Hepatocyte (in vitro differentiated cells): Measurements from ENCODE around the gene GDPD3.

Experiments
- EZH2 ChIP-seq: fragments of 200-600 bp; sonication (generic); IDR thresholded peaks from 2 replicates; pipeline ENCODE4 v1.6.1; 2016; ENCODE audit warnings: antibody characterized with exemption, mild to moderate bottlenecking, borderline replicate concordance
- EZH2phosphoT487 ChIP-seq: fragments of 200-600 bp; sonication (generic); IDR thresholded peaks from one replicate; pipeline ENCODE4 v1.6.1; 2018; ENCODE audit warnings: antibody characterized with exemption, mild to moderate bottlenecking, low read depth, moderate library complexity; ENCODE audit not compliant: unreplicated experiment, severe bottlenecking

DNA sequence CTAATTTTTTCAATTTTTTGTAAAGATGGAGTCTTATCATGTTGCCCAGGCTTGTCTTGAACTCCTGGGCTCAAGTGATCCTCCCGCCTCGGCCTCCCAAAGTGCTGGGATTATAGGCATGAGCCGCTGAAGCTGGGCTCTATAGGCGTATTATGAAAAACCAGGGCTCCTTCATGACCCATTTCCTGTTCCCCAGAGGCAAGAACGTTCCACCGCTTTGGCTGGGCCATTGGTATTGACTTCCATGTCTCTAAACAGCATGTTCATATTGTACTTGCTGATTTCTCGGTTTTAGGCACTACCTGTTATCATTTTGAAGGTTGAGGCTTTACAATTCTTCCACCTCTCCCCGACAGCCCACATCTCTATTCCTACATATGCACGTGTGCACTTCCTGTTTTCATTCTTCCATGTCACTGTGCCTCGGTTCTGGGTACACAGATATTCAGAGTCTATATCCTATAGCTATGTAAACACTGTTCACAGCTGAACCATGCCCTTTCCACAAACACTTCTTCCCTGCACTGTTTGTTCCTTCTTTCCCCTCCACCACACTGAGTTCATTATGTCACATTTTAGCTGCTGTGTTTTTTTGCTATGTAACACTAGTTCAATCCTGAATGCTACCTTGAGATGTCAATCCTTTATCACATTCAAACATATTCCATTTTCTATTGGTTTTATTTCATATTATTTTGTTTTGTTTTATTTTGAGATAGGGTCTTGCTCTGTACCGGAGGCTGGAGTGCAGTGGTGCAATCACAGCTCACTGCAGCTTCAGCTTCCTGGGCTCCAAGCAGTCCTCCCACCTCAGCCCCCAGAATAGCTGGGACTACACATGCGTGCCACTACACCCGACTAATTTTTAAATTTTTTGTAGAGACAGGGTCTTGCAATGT, 26.5 kb upstream of the GDPD3 start:
- TF ChIP-seq EZH2 (no peak), EZH2phosphoT487 (no peak)
